ENCODE results near the gene CCDC148. TPM values are rescaled to one million over a fixed set of nuclear protein-coding genes. Genes with fewer than 3 reads are reported as not detected.

The CCDC148 gene
- 0.26 and 0.29 TPM in 2 replicates for total RNA-seq
- polyA plus RNA-seq (2012), result 1.2 TPM

GRCh38 chr2:158456309-158457066, at the start of gene CCDC148, which contains the start of gene PKP4:
Gene CCDC148 (minus strand): TSS chr2:158456753. CDS start chr2:158456439, 314 bp downstream.
Gene PKP4 (plus strand): TSS chr2:158456952. CDS start chr2:158533185, 76,233 bp downstream.
- DNase-seq (ENCODE audit: low read depth), result peak; percentile 96

DNA sequence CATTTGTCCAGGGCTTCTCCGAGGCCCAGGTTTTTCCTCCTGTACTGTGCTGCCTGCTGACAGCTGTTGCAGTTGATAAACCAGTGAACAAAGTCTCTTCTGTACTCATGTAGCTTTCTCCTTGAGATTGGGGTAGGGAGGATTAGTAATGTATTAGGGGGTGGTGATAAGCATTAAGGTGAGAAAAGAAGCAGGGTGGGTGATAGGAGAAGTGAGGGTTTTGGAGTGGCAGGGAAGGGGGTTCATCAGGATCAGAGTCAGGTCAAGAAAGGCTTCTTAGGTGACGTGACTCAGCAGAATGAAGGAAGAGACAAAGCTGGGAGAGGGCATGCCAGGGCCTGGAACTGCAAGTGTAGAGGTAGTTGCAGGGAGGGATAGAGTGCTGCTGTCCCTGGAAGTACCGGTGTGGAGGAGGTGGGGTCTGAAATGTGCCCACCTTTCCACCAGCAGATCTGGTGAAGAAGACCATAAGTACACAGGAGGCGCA, 48.9 kb upstream of the CCDC148 start:
- peak; percentile 34 for DNase-seq (ENCODE audit: low read depth)

GRCh38 chr2:158504088-158504487, 47.5 kb upstream of the CCDC148 start:
- no peak for DNase-seq (ENCODE audit: low read depth)

- DNase-seq (ENCODE audit: low read depth), result peak; percentile 28
These were observed 46.4 kb upstream of the CCDC148 start for GRCh38 chr2:158502974-158503373.

DNA sequence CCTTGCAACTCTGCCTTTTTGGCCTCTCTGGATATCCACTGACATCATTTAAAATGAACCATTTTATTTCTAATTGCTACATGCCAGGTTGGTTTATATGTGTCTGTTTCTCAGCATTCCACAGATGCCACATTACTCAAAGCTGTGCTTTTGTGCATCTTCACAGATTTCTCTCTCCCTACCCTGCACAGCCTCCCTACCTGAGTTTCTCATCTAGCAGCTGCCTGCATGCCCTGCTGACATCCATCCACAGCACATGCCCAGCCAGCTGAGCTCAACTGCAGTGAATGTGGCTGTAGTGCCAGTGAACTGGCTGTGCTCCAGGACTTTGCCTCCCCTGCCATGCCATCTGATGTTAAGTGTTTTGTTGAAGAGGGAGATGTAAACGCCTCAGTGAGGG, 44.7 kb upstream of the CCDC148 start:
- DNase-seq (ENCODE audit: low read depth), result peak; percentile 53

- DNase-seq (ENCODE audit: low read depth), result no peak
These were observed 43.8 kb upstream of the CCDC148 start for GRCh38 chr2:158500333-158500732.

DNA sequence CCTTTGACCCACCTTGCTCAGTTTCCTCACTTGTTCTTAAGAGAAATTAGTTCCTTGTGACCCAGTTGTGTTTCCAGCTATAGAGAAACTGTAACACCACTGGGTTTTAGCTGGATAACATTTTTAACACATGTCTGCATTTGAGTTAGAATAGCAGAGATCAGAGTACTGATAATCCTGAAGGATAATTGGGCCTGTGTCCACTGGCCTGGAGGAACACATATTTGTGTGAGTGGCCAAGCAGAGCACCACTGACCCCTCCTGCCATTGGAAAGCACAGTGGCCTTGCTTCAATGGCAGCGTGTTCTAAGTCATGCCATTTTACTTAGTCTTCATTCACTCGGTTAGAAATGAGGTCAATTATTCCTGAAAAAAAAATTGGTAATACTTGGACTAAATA, 42.8 kb upstream of the CCDC148 start:
- DNase-seq (ENCODE audit: low read depth), result no peak

DNA sequence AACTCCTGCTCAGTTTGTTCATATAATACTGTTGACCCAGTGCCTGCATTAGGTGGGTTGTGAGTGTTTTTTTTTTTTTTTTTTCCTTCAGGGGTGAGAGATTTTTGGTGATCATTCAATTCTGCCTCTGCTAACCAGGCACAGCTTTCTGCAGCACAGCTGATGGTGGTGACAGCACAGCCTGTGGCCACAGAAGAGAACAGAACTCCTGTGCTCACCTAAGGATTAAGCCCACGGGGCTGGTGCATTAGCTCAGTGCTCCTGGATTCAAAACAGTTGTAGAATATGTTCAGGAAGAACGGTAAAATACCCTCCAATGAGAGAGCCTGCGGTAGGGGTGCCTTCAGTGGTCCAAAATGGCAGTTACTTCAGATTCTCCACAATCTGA, 42.2 kb upstream of the CCDC148 start:
- DNase-seq (ENCODE audit: low read depth), result no peak

DNA sequence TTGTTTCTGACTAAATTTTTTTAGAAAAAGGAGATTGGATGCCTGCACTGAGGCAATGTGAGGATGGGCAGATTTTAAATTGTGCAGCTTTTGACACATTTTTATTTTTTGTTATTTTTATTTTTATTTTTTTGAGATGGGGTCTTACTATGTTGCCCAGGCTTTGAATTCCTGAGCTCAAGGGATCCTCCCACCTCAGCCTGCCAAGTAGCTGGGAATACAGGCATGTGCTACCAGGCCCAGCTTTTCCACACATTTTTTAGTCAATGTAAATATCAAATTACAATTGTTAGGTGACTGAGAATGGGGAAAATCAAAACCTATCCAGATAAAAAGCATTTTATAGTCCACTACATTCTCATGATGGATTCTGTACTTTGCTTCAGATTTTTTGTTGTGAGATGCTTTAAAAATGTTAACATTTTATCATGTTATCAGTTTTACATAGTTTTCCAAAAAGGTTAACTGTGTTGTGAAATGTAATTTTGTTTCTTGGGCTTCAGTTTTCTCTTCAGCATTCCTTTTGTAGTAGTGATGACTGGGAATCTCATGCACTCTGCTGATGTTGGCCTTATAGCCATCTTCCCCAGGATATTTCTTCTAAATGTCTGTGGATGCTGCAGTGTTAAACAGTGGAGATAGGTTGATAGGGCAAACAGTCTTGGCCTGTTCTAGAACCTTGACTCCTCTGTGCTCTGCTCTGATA, 41.6 kb upstream of the CCDC148 start:
- no peak for DNase-seq (ENCODE audit: low read depth)

DNA sequence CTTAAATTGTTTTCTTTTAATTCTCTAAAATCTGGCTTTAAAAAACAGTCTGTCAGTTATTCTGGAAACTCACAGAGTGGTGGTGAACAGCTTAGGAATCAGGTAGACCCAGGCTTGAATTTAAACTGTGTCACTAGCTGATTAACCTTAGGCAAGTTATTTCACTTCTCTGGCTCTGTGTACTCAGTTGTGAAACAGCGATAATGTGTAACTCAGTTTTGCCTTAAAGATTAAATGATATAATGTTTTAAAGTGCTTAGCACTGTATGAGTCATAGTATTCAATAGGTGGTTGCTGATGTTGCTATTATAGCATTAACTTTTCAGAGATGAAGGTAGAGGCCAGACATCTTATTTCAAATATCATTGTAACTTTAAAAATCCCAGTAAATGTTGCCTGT, 40.9 kb upstream of the CCDC148 start:
- DNase-seq (ENCODE audit: low read depth), result no peak

DNA sequence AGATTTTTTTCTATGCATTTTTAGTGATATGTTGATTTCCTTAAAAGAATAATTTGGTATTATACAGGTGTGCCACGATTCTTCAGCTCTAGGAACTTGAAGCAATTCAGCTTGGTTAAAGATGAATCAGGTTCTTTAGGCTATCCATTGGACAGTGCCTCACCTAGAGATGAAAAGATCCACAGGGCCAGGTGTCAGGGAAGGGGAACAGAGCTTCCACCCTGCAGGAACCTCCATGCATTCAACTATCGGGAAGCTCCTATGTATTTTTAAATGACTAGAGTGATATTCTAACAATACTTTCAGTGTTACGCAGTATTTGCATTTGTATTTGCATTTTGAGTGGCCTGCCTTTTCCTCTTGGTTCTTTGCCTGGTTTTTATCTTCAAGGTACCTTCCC, 40.4 kb upstream of the CCDC148 start:
- no peak for DNase-seq (ENCODE audit: low read depth)

- peak; percentile 27 for DNase-seq (ENCODE audit: low read depth)
These were observed 38.6 kb upstream of the CCDC148 start for GRCh38 chr2:158495175-158495574.

GRCh38 chr2:158493458-158493857, 36.9 kb upstream of the CCDC148 start:
- peak; percentile 31 for DNase-seq (ENCODE audit: low read depth)

DNA sequence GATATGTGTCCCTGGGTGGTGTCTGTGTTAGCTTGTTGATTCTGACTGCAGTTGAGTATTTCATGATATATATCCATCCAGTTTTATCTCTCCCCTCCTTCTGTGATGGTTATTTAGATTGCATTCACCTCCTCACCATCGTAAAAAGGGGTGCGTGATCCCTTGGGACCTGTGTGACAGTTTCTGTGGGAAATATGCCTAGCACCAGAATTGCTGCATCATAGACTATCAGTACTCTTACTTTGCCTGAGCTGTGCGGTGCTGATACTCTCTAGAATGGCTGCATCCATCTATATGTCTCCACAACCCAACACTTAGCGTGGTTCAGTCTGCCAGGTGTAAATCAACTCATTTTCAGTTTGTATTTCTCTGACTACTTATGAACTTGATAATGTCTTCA, 34.5 kb upstream of the CCDC148 start:
- no peak for DNase-seq (ENCODE audit: low read depth)

- DNase-seq (ENCODE audit: low read depth), result no peak
These were observed 33.0 kb upstream of the CCDC148 start for GRCh38 chr2:158489366-158490112.

DNA sequence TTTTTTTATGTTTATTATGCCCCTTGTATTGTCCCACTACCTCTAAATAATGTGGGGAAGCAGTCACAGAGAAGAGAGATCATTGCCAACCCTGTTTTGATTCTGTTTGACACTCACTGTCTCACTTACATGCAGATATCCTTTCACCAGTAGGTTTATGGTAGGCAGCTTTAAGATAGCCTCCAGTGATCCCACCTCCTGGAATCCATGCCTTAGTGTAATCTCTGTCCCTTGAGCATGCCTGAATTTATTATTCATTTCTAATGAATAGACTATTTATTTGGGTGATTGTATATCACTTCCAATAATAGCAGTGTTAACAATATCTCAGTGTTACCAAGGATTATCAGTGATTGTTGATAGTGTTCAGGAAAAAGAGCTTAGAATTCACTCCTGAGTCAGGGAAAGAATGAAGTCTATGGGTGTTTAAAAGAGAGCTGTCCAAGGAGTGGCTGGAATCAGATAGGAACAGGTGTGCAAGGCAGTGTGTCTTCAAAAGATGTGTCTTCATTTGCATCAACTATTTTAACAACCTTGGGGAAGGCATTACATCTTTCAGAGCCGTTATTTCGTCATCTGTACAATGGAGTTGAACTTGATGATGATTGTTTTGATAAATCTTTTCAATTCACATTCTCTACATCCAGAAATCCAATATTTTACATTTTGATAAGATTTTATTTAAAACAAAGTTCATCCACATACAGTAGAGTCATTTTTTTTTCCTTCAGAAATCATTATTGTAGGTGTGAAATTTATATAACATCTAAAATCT, 32.1 kb upstream of the CCDC148 start:
- no peak for DNase-seq (ENCODE audit: low read depth)

GRCh38 chr2:158487419-158487818, 30.9 kb upstream of the CCDC148 start:
- DNase-seq (ENCODE audit: low read depth), result no peak

- no peak for DNase-seq (ENCODE audit: low read depth)
These were observed 30.4 kb upstream of the CCDC148 start for GRCh38 chr2:158486970-158487325.

DNA sequence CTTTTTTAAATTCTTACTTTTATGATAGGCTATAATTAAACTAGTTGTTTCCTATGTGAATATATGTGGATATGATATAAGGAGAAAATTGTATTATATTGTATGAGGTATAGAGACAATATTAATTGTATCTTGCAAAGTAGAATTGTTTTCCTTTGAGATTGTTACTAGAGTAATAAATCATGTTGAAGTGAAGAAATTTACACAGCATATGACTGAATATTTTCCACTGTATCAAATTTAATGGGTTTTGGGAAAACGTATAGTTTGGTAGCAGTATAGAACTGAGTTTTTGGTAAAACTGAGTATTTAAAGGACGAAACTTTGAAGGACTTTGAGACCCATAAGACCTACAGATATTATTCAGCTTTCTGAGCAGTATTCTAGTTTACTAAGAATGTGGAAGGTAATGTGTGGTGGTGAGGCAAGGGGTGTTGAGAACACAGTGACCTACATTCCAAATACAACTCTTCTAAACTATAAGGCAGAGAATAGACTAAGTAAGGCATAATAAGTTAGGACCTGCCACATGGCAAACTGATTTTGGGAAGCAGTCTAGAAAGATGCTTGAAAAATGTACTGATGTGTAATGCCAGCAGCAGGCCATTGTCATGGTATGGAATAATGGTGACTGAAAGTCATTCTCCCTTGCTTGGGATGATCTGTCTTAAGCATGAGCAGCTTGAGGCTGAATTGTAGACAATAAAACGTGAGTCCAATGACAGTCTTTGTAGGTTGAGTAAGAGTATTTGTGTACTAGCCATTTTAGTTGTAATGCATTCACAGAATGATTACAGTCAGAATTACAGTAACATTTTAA, 29.8 kb upstream of the CCDC148 start:
- no peak for DNase-seq (ENCODE audit: low read depth)

GRCh38 chr2:158484892-158485556, 28.5 kb upstream of the CCDC148 start:
- DNase-seq (ENCODE audit: low read depth), result peak; percentile 52
